T-cell (primary cell): ENCODE data around the gene FAF2. TPM values are rescaled to one million over a fixed set of nuclear protein-coding genes. Genes with fewer than 3 reads are reported as not detected.

Source experiments
- ATAC-seq, 4 experiments: fragments of 200-7000 bp in 3 of 4; fragments of 150-1000 bp in 1 of 4; cut with Tn5 transposase; replicated peaks in 1 of 4; 1 replicate in 3 of 4; 2 replicates in 1 of 4; pipeline ENCODE4 v1.10.0; 2021; ENCODE audit warnings: moderate library complexity in 3 of 4, mild to moderate bottlenecking in 2 of 4, moderate number of reproducible peaks in 1 of 4
- CTCF ChIA-PET, 2 donors: fragments of 300-600 bp; sonication (Branson Sonifier 250); formaldehyde crosslinking; loops; one replicate each; lab custom pipeline; 2022; ENCODE audit warnings: antibody characterized with exemption in 2 of 2; lab: Charles Lee
- POLR2A ChIA-PET, 2 donors: fragments of 300-600 bp; sonication (Branson Sonifier 250); formaldehyde crosslinking; loops; one replicate each; lab custom pipeline; 2022; ENCODE audit warnings: antibody characterized with exemption in 2 of 2; lab: Charles Lee
- DNase-seq, 35 experiments: peaks; one replicate each; pipeline versions ENCODE4 v3.0.0 to v3.0.0-alpha.2; 2013 to 2023
- H3K27ac ChIP-seq: one replicate; pipeline ENCODE4 v1.5.1; 2013; ENCODE audit warnings: low read length
- H3K27me3 ChIP-seq, 2 experiments: replicated peaks in 1 of 2; 1 replicate in 1 of 2; 2 replicates in 1 of 2; pipeline versions ENCODE4 v1.6.1 to v1.7.0; 2013; ENCODE audit warnings: low read length in 1 of 2, mixed read lengths in 1 of 2; ENCODE audit not compliant: control insufficient read depth in 2 of 2, insufficient read depth in 2 of 2; ENCODE audit errors: extremely low read depth in 1 of 2
- H3K36me3 ChIP-seq, 2 donors: 1 replicate in 1 of 2; 2 replicates in 1 of 2; pipeline versions ENCODE4 v1.6.1 to v1.7.0; 2013; ENCODE audit warnings: low read length in 1 of 2; ENCODE audit not compliant: control insufficient read depth in 2 of 2, insufficient read depth in 1 of 2; ENCODE audit errors: extremely low read depth in 1 of 2
- H3K4me1 ChIP-seq, 2 experiments: 1 replicate in 1 of 2; 2 replicates in 1 of 2; pipeline versions ENCODE4 v1.6.1 to v1.7.0; 2013; ENCODE audit warnings: low read length in 2 of 2, mixed read lengths in 1 of 2; ENCODE audit not compliant: insufficient read depth in 2 of 2, control insufficient read depth in 1 of 2; ENCODE audit errors: extremely low read depth in 1 of 2
- H3K4me3 ChIP-seq, 2 donors: 1 replicate in 1 of 2; 2 replicates in 1 of 2; pipeline versions ENCODE4 v1.5.1 to v1.7.0; 2013; ENCODE audit warnings: mild to moderate bottlenecking in 2 of 2, low read length in 1 of 2, moderate library complexity in 1 of 2; ENCODE audit not compliant: control insufficient read depth in 1 of 2; ENCODE audit errors: extremely low read depth in 1 of 2
- H3K9me3 ChIP-seq: 2 replicates; pipeline ENCODE4 v1.7.0; 2013
- H3K27ac Mint-ChIP-seq, 2 donors: one replicate each; pipeline ENCODE4 v1.8.0; 2020 to 2021; ENCODE audit warnings: mild to moderate bottlenecking in 2 of 2, mixed read lengths in 2 of 2
- H3K27me3 Mint-ChIP-seq, 2 donors: one replicate each; pipeline ENCODE4 v1.8.0; 2021 to 2022; ENCODE audit warnings: mixed read lengths in 2 of 2
- H3K36me3 Mint-ChIP-seq: one replicate; pipeline ENCODE4 v1.8.0; 2021; ENCODE audit warnings: mixed read lengths
- H3K4me1 Mint-ChIP-seq, 3 donors: one replicate each; pipeline ENCODE4 v1.8.0; 2020 to 2022; ENCODE audit warnings: mixed read lengths in 3 of 3, mild to moderate bottlenecking in 1 of 3
- H3K4me3 Mint-ChIP-seq, 3 donors: one replicate each; pipeline ENCODE4 v1.8.0; 2020 to 2022; ENCODE audit warnings: mild to moderate bottlenecking in 3 of 3, mixed read lengths in 3 of 3, moderate library complexity in 3 of 3
- H3K9me3 Mint-ChIP-seq, 3 donors: one replicate each; pipeline ENCODE4 v1.8.0; 2020 to 2022; ENCODE audit warnings: mixed read lengths in 3 of 3
- WGBS: methylation state at CpG from one replicate; pipeline ENCODE4 v1.1.5; 2013; ENCODE audit warnings: missing lambda C conversion rate; ENCODE audit not compliant: insufficient coverage; 5-methylcytosine and 5-hydroxymethylcytosine counted together
- total RNA-seq, 35 experiments: library from RNA in 6 of 35; stranded (reverse) in 6 of 35; fragments of 120-200 nt in 1 of 35; gene quantifications; one replicate each; pipeline versions ENCODE4 v1.2.1 to v1.2.4 and lab custom pipeline; 2013 to 2026

FAF2 gene
- total RNA-seq, 5 donors from 2014 or later (not counting 1 experiment from before 2014, with no cell fraction given): 24.1 to 27.7 (median 26.2) TPM

DNA sequence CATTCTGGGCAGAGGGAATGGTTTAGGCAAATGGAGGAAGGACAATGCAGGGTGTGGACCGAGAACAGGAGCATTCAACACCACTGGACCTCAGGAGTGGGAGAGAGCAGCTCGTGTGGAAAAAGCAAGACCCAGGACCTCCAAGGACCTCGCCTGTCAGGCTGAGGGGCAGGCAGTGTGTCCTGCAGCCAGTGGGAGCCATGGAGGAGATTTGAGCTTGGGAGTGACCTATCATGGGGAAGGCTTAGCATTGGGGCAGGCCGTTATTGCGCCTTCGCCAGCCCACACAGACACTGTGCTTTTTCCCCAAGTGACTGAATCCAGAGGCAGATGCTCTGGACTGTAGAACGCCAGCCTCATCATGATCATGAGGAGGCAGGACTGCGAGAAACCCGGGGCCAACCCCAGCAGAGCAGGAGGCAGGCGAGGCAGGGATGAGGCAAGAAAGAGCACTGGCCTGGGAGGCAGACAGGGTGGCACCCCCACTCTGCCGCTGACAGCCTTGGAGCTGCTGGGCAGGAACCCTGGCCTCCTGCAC, 104.2 kb downstream of the FAF2 start:
- POLR2A ChIA-PET: no interaction called here
- no peak for ATAC-seq
- H3K27ac Mint-ChIP-seq: peak overlapping the region; percentile 66 to 76

DNA sequence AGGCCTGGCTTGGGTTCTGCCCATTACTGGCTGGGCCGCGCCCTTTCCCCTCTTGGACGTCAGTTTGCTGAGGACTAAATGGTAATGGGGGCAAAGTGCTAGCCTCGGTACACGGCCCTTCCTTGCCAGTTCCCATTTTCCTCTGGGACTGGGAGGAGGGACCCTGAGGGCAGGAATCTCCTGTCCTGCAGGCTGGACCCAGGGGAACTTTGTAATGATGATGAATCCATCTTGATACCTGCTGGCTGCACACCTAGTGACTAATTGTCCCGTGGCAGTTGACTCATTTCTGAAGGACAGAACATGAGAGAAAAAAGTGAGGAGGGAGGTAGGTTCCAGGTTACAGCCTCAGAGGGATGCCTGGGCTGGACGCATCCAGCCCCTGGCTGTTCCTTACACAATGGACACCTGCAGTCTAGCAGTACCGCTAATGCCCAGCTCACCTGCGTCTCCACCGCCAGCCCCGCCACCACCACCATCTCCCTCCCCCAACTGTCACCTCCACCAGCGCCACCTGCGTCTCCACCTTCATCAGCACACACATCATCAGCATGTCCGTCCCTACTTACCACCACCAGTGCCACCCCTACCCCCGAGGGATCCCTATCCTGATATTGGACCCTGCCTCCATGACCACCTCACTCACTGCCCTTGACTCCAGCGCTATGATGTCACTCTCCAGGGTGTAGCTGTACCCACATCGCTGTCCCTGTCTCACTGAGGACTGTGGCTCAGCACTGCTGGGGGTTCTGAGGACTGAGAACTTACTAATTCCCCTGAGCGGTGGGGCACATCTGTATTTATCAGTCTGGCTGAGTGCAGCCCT, 105.3 kb downstream of the FAF2 start:
- peaks cover 0 to 73% of the 10 kb centered on the region in 2 experiments for H3K4me1 ChIP-seq
- whole genome bisulfite sequencing: 81% methylated on average over 13 of the region's 18 CpGs
- DNase-seq (no peak), ATAC-seq (peak in 1 of 4 experiments; percentile 10)
- no peaks in the 10 kb centered on the region for H3K9me3 Mint-ChIP-seq
- no peaks in the 10 kb centered on the region for H3K36me3 Mint-ChIP-seq
- no peaks in the 10 kb centered on the region for H3K9me3 ChIP-seq
- H3K4me3 ChIP-seq: no peak overlapping the region
- peak overlapping the region in 1 of 3 donors; percentile 40 for H3K4me3 Mint-ChIP-seq
- no peaks in the 10 kb centered on the region for H3K27me3 Mint-ChIP-seq
- ChIA-PET CTCF (interaction anchor here in 1 of 2 donors (1.9 kb wide), 1 partner anchor 20 kb away, joined by 7 read pairs; no protein-coding TSS in a partner anchor), POLR2A (no interaction called here)
- no peaks in the 10 kb centered on the region for H3K36me3 ChIP-seq
- no peak overlapping the region for H3K27ac ChIP-seq
- H3K27me3 ChIP-seq: no peaks in the 10 kb centered on the region
- H3K4me1 Mint-ChIP-seq: peaks cover 53 to 67% (median 57%) of the 10 kb centered on the region in 3 donors
- H3K27ac Mint-ChIP-seq: peak overlapping the region; percentile 66 to 89

More for the DNA sequence above, 104.2 kb downstream of the FAF2 start:
- H3K4me1 Mint-ChIP-seq: peaks cover 62 to 76% (median 65%) of the 10 kb centered on the region in 3 donors
- Histone ChIP-seq H3K27ac (no peak overlapping the region), H3K9me3 (no peaks in the 10 kb centered on the region), H3K4me1 (peaks cover 0 to 81% of the 10 kb centered on the region in 2 experiments), H3K27me3 (no peaks in the 10 kb centered on the region), H3K36me3 (no peaks in the 10 kb centered on the region), H3K4me3 (no peak overlapping the region)
- DNase-seq: no peak
- 87% methylated on average over 11 of the region's 11 CpGs for WGBS
- CTCF ChIA-PET: interaction anchor here in 1 of 2 donors (0.6 kb wide), 1 partner anchor 150 kb away, joined by 4 read pairs; no protein-coding TSS in a partner anchor
- H3K27me3 Mint-ChIP-seq: no peaks in the 10 kb centered on the region
- no peaks in the 10 kb centered on the region for H3K36me3 Mint-ChIP-seq
- H3K4me3 Mint-ChIP-seq: no peak overlapping the region
- H3K9me3 Mint-ChIP-seq: no peaks in the 10 kb centered on the region

DNA sequence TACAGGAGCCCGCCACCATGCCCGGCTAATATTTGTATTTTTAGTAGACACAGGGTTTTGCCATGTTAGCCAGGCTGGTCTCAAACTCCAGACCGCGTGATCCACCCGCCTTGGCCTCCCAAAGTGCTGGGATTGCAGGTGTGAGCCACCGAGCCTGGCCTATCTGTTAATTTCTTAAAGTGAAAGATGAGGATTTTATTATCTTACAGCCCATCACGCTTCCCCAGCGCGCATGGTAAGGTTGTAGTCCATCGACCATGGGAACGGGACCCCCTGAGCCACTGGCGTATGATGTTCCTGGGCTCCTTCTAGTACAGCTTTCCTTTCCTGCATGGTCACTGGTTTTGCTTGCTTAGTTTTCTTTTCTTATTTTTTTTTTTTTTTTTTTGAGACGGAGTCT, 109.7 kb downstream of the FAF2 start:
- Histone ChIP-seq H3K4me1 (peaks cover 0 to 51% of the 10 kb centered on the region in 2 experiments), H3K36me3 (no peaks in the 10 kb centered on the region), H3K9me3 (no peaks in the 10 kb centered on the region), H3K27me3 (peaks cover 0 to 6% of the 10 kb centered on the region in 2 experiments), H3K4me3 (no peak overlapping the region), H3K27ac (no peak overlapping the region)
- Mint-ChIP-seq H3K9me3 (no peaks in the 10 kb centered on the region), H3K27ac (no peak overlapping the region), H3K4me3 (no peak overlapping the region), H3K36me3 (no peaks in the 10 kb centered on the region), H3K27me3 (peaks cover 0 to 5% of the 10 kb centered on the region in 2 donors), H3K4me1 (peaks cover 54 to 67% (median 66%) of the 10 kb centered on the region in 3 donors)
- ATAC-seq (no peak), DNase-seq (no peak)
- WGBS: 100% methylated on average over 9 of the region's 13 CpGs
- ChIA-PET CTCF (interaction anchor here in 1 of 2 donors (0.7 kb wide), 1 partner anchor 21 kb away, joined by 5 read pairs; the partner anchor contains the start of gene RNF44), POLR2A (interaction anchor here (0.6 to 0.7 kb wide), 3 partner anchors 10 to 1599 kb away, joined by 3 to 6 read pairs (median 5); no protein-coding TSS in a partner anchor)

Other genes with a start within 250 kb of the FAF2 start
- gene SIMC1, start 210.0 kb upstream of the FAF2 start, total RNA-seq: 10 to 100 TPM; 19.2 to 25.4 (median 24.1) TPM
- gene KIAA1191, start 86.6 kb upstream of the FAF2 start, total RNA-seq: 10 to 100 TPM; 66.4 to 79.3 (median 72.8) TPM
- 10 to 100 TPM in 4 of 5 donors, 1 to 10 TPM in 1; 9.9 to 20.0 (median 18.0) TPM for gene ARL10, start 82.9 kb upstream of the FAF2 start, total RNA-seq
- 10 to 100 TPM; 10.4 to 29.3 (median 28.3) TPM for gene NOP16, start 59.8 kb upstream of the FAF2 start, total RNA-seq
- 100 to 1,000 TPM in 2 of 5 donors, 10 to 100 TPM in 3; 88.5 to 117 (median 95.4) TPM for gene HIGD2A, start 59.6 kb upstream of the FAF2 start, total RNA-seq
- 10 to 100 TPM; 43.9 to 73.5 (median 45.6) TPM for gene CLTB, start 31.8 kb upstream of the FAF2 start, total RNA-seq
- 100 to 1,000 TPM; 250 to 319 (median 294) TPM for gene RNF44, start 89.0 kb downstream of the FAF2 start, total RNA-seq
- 1 to 10 TPM; 1.6 to 3.1 (median 2.8) TPM for gene CDHR2, start 101.0 kb downstream of the FAF2 start, total RNA-seq
- gene GPRIN1, start 161.8 kb downstream of the FAF2 start, total RNA-seq: 1 to 10 TPM in 1 of 5 donors, under 1 TPM in 4; 0.33 to 1.2 (median 0.64) TPM
- not detected for gene SNCB, start 182.1 kb downstream of the FAF2 start, total RNA-seq
- gene EIF4E1B, start 182.3 kb downstream of the FAF2 start, total RNA-seq: not detected
- 10 to 100 TPM; 20.2 to 39.3 (median 30.0) TPM for gene TSPAN17, start 199.1 kb downstream of the FAF2 start, total RNA-seq